Measurements from ENCODE around the gene NAPB.
"Not testable (repeated sequence)": the region's sequence is repeated elsewhere in the genome, so short reads cannot be mapped to it uniquely, and the experiment has no call there.

NAPB gene

GRCh38 chr20:23420943-23421931 is at the start of gene NAPB:
Gene NAPB (minus strand): TSS chr20:23421488. CDS start chr20:23421402, 86 bp downstream.
- DNase-seq, result peak; percentile 85

DNA sequence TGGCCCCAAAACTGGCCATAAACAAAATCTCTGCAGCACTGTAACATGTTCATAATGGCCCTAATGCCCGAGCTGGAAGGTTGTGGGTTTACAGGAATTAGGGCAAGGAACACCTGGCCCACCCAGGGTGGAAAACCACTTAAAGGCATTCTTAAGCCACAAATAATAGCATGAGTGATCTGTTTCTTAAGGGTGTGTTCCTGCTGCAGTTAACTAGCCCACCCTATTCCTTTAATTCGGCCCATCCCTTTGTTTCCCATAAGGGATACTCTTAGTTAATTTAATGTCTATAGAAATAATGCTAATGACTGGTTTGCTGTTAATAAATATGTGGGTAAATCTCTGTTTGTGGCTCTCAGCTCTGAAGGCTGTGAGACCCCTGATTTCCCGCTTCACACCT is 45.7 kb upstream of the NAPB start:
- DNase-seq, result not testable (repeated sequence)

DNA sequence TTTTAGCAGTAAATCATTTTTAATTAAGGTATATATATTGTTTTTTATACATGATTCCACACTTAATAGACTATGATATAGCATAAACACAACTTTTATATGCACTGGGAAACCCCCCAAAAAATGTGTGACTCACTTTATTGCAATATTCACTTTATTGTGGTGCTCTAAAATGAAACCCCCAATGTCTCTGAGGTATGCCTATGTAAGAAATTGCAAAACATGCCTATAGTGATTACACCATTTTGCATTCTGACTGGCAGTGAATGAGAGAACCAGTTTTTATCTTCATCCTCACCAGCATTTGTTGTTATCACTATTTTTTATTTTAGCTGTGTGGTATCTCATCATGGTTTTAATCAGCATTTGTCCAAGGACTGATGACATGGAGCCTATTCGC is 39.9 kb upstream of the NAPB start:
- no peak for DNase-seq

DNA sequence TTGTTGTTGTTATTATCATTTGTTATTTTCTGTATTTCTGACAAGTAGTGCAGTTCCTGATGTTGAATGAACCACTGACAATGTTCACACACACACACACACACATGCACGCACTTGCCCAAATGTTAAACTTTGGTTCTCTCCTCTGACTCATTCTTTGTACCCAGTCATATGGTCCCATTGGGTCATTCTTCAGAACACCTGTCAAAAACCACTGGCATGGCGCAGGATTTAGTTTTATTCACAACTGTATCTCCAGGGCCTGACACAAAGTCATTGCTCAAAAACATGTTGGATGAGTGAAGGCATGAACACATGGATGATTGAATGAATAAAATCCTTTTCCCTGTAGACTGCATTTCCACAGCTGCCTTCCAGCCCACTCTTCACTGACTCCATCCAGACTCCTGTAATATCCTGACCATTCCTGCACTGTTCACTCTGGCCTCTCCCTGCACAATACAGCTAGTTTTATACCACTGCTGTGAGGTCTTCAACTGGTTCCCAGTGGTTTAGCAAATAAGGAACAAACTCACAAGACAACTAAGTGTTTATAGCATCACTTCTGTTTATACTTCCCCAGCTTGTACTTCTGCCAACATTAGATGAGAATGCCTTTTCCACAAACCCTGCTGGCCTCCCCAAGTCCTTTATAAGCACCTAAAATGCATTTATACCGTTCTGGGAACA is 38.3 kb upstream of the NAPB start:
- DNase-seq, result no peak

DNA sequence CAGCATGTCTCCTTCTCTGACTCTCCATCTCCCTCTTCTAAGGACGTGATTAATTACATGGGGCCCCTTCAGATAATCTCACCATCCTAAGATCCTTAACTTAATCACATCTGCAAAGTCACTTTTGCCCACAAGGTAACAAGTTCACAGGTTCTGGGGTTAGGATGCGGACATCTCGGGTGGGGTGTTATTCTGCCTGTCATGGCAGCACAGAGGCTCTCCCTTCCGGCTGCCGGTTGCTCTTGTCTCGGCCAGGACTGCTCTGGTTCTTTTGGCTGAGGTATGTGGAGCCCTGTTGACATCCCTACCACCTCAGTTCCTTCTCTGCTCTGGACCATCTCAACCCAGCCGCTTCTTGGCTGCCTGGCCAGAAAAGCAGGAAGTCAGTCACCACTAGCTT is 35.6 kb upstream of the NAPB start:
- DNase-seq, result no peak

DNA sequence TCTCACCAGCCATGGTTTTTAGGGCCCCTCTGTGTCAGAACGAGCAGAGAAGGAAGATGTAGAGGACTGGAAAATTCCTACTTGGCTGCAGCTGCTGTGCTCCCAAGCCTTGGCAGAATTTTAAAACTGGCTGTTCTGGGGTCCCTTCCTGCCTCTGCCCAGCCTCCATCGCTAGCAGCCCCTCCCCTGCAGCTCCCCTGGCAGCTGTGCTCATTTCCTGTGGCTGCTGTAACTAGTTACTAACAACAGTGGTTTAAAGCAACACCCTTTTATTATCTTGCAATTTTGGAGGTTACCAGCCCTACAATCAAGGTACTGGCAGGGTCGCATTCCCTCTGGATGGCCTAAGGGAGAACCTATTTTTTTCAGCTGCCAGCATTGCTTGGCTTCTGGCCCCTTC is 35.1 kb upstream of the NAPB start:
- no peak for DNase-seq

DNA sequence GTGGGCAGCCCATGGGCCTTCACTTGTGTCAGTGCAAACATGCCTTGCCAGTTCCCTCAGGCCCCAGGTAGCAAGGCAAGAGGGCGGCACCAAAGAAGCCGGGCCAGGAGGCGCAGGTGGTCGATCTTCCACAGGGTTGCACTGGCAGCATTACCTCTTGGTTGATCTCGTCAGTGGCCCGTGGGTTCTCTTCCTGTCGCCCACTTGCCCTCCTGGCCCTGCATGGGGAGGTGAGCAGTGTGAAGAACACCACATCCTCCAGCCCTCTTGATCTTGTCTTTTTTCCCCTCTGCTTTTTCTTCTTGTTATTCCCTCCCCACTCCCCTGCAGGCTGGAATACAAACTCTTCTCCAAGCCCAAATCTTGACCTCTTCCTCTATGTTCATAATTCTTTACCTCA is 34.4 kb upstream of the NAPB start:
- no peak for DNase-seq

GRCh38 chr20:23454816-23455215 is 33.5 kb upstream of the NAPB start:
- no peak for DNase-seq

- DNase-seq, result no peak
These were observed 32.6 kb upstream of the NAPB start for GRCh38 chr20:23453549-23454543.

- DNase-seq, result no peak
These were observed 31.5 kb upstream of the NAPB start, which contains the start of gene CST11 for GRCh38 chr20:23452776-23453175. Gene CST11 (minus strand): TSS chr20:23452876. CDS start chr20:23452811, 65 bp downstream.

GRCh38 chr20:23451956-23452487 is 30.7 kb upstream of the NAPB start:
- DNase-seq, result no peak

- no peak for DNase-seq
These were observed 29.6 kb upstream of the NAPB start for GRCh38 chr20:23450877-23451276.

DNA sequence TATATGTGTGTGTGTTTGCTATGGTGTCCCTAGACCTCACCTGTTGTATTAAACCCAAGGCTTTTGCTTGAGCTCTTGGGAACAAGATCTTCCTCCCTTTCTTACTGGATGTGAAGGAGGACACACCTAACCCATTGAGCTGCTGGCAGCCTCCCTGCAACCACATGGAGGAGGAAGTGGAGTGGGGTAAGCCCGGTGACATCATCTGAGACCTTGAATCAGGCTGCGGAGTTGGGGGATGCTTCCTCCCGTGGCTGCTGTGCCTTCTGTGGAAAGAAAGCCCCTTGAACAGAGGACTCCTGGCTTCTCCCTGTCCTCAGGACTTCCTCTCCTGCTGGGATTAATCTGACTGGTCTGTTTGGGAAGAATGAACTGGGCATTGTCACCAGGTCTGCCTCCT is 28.1 kb upstream of the NAPB start:
- DNase-seq, result no peak

- no peak for DNase-seq
These were observed 26.9 kb upstream of the NAPB start for GRCh38 chr20:23448167-23448566.

- no peak for DNase-seq
These were observed 25.2 kb upstream of the NAPB start for GRCh38 chr20:23446505-23446904.

DNA sequence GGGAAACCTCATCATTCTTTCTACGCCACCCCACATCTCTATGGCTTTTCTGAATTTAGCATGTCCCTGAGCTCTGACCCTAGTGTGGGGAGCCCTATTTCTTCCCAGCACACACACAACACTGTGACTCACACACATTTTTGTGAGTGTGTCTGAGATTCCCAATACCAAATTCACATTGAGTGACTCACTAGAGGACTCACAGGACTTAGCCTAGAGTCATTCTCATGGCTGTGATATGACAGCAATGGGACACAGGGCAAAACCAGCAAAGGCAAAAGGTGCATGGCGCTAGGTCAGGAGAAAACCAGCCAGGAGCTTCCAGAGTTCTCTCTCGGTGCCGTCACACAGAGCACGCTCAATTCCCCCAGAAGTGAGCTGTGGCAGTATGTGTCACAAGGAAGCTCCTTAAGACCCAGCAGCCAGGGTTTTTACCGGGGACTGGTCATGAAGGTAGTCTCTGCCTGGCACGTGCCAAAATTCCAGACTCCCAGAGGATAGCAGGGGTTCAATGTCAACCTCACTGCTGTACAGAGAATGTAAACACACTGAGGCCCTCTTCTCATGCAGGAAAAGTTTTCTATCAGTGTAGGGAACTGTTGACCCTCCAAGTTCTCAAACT is 24.4 kb upstream of the NAPB start:
- DNase-seq, result no peak

DNA sequence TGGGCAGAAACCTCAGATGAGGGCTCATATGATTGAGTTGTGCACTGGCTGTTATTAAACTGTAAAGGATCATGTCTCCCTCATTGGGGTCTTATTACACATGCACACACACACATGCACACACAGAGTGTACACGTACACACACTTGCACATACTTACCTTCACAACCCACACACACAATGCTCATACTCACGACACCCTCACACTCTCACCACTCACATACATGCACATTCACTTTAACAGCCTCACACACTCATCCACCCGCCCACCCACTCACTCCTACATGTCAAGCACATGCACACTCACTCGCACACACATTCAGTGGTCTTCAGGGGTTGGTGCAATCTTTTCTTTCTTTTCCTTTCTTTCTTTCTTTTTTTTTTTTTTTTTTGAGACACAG is 23.6 kb upstream of the NAPB start:
- no peak for DNase-seq

DNA sequence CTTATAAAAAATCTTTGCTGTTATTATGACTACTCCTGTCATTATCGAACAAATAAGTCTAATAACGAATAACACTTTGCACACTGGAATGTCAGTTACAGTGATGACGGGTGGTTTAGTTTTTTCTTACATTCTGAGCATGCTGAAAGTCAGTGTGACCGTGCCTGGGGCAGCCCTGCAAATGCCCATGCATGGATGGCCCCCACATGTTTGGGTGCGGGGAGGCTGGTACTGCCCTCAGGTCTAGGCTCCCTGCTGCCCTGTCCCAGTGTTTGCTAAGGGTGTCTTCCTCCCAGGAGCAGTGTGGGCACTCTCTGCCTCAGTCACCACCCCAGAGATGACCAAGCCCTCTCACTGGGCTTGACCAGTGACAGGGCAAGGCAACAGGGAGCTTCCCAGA is 21.1 kb upstream of the NAPB start:
- no peak for DNase-seq

DNA sequence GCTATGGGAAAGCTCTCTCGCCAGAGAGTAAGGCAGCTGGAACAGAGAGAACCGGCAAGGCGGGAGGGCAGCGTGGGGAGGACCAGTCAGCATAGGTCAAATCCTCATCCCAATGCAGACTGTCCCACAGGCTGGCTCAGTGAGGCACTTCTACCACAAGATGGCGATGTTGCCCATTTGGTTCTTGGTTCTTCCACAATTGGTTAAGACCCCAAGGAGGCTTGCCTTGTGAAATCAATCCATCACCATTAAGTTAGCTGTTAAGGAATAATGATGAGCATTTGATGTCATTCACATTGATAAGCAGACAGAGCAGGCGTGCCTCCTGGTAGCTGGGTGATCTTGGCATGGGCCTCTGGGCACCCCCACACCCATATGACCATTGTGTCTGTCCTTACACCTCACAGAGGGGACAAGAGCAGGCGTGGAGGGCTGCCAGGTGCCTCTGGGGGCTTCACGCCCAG is 20.6 kb upstream of the NAPB start:
- peak; percentile 21 for DNase-seq

DNA sequence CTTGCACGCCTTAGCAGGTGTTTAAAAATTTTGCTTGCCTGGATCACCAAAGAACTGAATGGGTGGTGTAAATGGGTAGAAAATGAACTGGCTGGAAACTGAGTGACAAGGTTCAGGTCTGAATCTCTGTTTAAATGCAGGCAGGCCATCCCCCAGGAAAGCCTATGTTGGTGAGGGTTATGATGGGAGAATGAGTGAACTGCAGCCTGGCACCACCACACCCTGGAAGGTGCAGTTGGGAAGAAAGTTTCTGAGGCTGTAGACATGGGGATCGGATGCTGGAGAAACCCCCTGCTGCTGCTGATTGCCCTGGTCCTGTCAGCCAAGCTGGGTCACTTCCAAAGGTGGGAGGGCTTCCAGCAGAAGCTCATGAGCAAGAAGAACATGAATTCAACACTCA is 18.7 kb upstream of the NAPB start:
- DNase-seq, result no peak

- no peak for DNase-seq
These were observed 17.4 kb upstream of the NAPB start for GRCh38 chr20:23438661-23439060.

All from DMS79 treated with DMSO at 0.1 percent for 48 hours (cell line).